ENCODE results near the gene TGFB1.

Gene TGFB1

DNA sequence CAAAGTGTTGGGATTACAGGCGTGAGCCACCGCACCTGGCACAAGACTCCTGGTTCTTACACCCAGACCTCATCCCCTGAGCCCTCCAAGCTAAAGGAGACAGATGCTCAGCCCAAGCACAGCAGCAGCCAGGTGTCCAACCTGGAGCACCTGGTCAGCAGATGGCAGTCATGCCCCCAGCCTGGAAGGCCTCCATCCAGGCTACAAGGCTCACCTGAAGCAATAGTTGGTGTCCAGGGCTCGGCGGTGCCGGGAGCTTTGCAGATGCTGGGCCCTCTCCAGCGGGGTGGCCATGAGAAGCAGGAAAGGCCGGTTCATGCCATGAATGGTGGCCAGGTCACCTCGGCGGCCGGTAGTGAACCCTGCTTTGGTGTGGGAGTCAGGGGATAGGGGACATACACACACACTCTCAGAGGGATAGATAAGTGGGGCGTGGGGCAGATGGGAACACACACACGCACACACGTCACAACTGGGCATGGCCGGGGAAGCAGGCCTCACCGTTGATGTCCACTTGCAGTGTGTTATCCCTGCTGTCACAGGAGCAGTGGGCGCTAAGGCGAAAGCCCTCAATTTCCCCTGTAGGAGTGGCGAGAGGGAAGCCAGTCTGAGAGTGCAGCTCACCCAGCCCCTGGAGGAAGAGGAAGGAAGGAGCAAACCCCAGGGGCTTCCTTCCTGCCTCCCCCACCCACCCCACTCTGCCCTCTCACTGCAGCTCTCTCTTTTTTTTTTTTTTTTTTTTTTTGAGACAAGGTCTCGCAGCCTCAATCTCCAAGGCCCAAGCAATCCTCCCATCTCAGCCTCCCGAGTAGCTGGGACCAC, 11.8 kb downstream of the TGFB1 start:
- peak in 1 of 14 donors; percentile 14 for DNase-seq

DNA sequence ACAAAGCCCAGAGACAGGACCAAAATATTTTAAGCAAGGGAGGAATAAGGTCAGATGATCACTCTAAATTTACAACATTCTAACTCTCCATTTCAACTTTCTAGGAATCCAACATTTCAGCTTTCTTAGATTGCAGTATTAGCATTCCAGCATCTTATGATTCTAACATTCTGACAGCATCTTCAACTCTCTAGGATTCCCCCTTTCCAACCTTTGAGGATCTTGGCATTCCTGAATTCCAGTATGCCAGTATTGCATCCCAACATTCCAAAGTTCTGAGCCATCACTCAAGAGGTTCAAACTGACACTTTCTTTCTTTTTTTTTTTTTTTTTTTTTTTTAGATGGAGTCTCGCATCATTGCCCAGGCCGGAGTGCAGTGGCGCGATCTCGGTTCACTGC, 13.8 kb downstream of the TGFB1 start:
- DNase-seq: no peak

DNA sequence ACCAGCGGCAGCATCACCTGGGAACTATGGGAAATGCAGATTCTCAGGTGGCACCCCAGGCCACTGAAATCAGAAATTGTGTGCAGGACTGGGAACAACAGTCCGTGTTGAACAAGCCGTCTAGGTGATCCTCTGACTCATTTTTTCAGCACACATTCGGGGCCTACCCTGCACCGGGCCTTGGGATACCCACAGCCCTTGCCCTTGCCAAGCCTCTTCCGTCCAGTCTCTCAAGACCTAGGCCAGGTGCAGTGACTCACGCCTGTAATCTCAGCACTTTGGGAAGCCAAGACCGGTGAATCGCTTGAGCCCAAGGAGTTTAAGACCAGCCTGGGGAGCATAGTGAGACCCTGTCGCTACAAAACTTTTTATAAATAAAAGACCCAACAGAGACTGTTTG, 18.3 kb downstream of the TGFB1 start:
- no peak for DNase-seq

DNA sequence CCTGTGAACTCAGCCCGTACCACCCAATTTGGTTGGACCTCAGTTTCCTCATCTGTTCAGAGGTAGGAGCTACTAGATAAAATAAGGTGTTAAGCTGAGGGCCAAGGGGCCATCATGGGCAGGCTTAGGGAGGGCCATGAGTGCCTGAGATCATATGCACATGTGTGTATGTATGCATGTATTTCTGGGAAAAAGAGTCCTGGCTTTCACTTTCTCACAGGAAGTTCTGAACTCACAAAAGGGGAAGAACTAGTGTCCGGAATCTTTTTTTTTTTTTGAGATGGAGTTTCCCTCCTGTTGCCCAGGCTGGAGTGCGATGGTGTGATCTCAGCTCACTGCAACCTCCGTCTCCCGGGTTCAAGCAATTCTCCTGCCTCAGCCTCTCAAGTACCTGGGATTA, 18.9 kb downstream of the TGFB1 start:
- no peak for DNase-seq

DNA sequence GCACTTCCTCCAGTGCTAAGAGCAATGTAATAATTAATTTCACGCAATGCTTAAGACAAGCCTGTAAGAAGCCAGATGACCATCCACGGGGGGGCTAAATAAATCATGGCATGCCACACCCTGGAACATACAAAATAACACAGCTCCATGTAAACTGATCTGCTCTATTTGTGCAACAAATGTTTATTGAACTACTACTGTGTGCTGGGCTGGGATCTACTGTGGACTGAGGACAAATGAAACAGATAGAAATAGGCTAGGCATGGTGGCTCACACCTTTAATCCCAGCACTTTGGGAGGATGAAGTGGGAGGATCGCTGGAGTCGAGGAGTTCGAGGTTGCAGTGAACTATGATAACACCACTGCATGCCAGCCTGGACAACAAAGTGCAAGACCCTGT, 21.3 kb downstream of the TGFB1 start:
- no peak for DNase-seq

DNA sequence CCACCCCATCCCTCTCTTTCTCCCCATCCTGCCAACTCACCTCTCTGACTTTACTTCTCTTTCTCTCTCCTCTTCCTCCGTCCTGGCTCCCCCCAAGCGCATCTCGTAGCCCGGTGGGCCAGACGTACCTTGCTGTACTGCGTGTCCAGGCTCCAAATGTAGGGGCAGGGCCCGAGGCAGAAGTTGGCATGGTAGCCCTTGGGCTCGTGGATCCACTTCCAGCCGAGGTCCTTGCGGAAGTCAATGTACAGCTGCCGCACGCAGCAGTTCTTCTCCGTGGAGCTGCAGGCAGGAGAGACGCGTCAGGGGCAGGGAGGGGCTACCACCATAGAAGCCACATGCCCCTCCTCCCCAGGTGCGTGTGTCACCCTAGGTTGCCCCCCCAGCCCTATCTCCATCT, 21.7 kb downstream of the TGFB1 start:
- DNase-seq: no peak

DNA sequence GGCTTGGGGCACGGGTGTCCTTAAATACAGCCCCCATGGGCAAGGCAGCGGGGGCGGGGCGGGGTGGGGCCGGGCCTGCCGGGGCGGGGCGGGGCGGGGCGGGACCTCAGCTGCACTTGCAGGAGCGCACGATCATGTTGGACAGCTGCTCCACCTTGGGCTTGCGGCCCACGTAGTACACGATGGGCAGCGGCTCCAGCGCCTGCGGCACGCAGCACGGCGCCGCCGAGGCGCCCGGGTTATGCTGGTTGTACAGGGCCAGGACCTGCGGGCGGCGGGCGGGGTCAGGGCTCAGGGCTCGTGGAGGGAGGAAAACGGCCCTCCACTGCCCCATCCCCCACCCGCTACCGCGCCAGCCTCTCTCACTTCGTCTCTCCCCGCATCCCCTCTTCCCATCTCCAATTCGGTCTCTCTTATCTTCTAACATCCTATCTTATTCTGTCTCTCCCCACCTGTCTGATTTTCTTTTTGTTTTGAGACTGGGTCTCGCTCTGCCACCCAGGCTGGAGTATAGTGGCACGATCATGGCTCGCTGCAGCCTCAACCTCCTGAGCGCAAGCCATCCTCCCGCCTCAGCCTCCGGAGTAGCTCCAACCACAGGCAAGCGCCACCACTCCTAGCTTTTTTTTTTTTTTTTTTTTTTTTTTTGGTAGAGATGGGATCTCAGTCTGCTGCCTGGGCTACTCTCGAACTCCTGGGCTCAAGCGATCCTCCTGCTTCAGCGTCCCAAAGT, 22.6 kb downstream of the TGFB1 start:
- no peak for DNase-seq

DNA sequence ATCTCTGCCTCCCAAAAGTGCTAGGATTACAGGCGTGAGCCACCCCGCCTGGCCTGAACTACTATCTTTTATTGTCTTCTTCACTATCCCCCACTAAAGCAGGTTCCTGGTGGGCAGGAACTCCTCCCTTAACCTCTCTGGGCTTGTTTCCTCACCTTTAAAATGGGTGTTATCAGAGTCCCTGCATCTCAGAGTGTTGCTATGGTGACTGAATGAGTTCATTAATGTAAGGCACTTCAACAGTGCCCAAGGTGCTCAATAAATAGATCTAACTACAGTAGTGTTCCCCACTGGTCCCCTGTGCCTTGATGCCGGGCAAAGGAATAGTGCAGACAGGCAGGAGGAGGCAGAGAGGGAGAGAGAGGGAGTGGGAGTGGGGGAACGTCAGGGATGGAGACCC, 23.2 kb downstream of the TGFB1 start:
- DNase-seq: no peak

DNA sequence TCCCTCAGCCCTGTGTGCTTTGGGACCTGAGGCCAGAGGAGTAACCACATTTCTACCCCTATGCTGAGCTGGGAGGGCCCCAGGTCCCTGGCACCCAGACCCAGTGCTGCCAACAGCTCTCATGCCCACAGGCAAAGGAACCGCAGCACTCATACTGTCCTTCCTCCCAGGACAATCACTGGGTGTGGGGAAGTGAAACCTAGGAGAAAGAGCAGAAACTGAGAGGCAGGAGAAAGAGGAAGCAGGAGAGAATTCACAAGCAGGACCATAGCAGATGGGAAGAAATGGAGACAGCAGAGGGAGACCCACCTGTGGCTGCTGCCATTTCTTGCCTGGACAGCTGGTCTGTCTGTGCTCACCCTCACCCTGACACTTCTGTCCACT, 24.9 kb downstream of the TGFB1 start:
- DNase-seq: peak in 8 of 14 donors; percentile 9 to 61 (median 32)

DNA sequence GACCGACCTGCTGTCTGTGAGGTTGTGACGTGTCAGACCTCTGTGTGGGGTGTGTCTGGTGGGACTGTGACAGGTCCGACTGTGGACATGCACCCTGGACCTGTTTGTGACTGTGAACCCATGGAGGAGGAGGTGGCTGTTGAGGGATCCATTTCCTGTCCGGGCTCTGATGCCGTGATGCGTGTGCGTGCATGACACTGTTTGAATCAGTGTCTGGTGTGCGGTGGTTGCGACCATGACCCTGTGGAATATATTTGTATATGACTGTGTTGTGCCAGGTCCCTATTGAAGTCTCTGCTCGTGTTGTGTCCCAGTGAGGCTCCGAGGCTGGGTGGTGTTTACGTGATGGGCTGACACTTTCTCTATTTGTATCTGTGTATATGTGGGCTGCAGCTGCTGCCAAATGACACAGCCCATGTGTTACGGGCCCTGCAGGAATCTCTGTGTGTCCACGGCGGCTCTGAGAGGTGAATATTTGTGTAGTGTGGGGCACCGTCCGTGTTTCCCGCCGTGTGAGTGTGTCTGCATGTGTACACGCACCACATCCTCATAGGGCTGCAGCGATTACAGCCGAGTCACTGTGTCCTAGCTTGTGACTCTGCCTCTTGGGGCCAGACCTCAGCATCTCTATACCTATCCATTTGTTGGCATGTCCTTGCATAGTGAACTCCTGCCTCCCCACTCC, 25.4 kb downstream of the TGFB1 start:
- DNase-seq: peak in 1 of 14 donors; percentile 61

DNA sequence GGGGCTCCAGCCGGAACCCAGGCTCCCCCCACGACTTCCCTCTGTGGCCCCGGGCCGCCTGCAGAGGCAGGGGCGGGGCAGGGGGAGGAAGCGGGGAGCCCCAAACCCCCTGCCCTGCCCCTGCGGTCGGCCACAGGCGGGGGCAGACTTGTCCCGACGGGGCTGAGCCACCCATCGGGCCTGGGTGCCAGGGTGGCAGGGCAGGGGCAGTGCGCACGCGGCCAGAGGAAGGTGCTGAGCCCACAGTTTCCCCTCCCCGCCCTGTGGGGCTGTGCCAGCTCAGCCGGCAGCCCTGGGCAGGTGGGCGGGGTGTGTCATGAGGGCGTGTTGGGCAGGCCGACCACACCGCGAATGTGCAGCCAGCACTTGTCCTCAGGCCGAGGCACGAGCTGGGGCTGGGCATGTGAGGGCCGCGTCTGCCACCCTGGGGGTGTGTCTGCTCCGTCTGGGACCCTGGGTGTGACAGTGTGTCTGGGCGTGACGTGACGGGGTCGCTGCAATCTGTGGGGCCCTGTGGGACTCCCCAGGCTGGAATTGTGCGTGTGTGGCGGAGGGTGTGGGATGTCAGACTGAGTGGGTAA, 26.1 kb downstream of the TGFB1 start:
- peak in 7 of 14 donors; percentile 13 to 68 (median 51) for DNase-seq

DNA sequence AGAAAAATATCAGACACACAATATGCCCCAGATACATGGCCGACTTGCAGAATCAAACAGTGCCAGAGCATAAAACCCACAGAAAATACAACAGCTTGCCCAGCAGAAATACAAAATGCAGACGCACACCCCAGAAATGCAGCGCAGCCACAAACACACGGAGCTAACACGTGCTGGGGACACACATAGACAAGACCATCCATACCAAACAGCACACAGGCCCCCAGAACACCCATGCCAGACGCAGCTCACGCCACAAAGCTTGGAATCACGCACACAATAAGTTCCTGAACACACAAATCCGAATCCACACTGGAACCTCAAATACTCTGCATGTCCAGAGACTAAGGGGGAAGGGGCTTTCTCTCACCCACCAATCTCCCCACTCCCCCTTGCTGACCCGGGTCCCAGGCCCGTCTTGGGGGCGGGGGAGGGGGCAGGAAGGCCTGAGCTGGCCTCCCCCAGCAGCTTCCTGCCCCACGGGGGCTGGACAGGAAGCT, 26.6 kb downstream of the TGFB1 start:
- DNase-seq: no peak

DNA sequence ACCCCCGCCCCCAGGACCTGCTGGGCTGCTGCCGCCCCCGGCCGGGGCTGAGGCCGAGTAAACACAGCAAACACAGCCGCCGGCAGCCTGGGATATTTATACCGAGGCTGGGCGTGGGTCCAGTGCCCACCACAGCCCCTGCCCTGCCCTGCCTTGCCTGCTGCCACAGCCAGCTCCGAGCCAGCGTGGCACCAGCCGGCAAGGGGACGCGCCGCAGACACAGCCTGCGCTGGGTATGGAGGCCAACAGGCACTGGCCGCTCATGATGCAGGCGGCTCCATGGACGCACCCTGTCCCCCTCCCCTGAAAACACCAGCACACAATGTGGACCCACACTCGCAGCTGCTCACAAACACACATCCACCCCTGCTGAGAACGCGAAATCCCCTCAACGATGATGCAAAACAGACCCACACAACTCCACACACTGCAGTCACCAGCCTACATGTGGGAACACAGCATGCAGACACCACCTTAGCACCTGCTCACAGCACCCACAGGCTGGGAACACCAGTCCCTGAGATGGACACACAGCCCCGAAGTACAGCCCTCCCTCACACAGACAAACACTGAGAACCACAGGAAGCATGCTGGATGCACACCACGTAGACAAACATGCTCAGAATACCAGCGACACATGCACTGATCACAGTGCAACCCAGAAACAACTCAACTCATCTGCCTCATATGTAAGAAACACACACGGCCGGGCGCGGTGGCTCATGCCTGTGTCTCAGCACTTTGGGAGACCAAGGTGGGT, 27.6 kb downstream of the TGFB1 start:
- peak in 1 of 14 donors; percentile 22 for DNase-seq

DNA sequence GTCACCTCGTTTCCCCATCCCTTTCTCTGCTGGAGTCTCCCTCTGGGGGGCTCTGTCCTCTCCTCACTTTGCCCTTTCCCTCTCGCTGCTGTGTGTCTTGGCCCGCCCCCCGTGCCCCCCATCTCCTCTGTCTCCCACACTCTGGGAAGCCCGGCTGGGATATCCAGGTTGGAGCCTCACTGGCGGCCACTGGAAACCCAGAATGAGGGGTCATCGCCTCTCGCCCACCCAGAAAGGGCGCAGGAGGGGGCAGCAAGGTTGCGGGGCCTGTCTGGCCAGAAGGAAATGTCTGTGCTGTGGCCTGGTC, 28.1 kb downstream of the TGFB1 start:
- peak in 3 of 14 donors; percentile 5 to 26 (median 24) for DNase-seq

DNA sequence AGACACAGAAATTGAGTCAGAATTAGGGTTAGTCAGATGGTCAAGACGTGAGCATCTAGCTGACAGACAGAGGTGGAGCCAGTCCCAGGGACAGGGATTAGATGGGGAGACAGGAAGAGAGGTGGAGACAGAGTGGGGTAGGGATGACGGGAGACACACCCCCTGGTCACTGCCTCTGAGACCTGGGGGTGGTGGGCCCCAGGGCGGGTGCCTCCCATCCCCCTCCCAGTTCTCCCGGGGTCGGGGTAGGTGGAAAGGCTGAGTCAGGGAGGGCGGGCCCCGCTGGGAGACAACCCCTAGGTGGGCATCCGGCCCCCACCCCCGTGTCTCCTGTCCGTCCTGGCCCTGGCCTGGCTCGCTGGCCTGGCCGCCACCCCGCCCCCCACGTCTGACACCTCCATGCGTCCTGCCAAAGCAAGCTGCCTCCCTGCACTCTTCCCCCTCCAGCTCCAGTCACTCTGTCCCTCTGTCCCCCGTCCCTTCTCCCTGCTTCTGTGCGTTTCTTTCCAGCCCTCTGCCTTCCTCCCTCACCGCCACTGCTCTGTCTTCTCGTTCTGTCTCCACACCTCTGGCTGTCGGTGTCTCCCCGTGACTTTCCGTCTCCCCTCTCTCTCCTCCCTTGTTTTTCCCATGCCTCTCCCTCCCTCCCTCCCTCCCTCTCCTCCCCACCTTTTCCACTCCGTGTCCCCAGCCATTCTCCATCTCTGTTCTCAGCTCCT, 28.6 kb downstream of the TGFB1 start:
- DNase-seq: peak in 3 of 14 donors; percentile 9 to 28 (median 18)

DNA sequence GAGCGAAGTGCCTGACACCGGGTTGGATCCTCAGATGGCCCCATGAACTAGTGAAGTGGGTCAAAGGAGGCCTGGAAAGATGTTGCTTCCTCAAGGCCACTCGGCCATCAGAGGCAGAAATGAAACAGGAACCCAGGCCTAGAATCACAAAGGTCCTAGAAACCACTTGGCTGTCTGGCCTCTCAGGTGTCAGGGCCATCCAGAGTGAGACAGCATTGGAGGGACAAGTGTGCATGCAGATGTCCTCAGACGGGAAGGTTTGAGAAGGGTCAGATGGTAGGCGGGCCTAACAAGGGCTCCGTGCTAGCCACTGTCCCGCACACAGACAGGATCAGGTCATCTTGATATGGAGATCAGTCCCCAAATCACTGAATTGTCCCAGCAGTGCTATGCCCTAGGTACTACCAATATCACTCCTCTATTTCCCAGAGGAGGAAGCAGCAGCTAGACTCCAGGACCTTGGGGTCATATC, 29.5 kb downstream of the TGFB1 start:
- peak in 3 of 14 donors; percentile 4 to 16 (median 6) for DNase-seq

DNA sequence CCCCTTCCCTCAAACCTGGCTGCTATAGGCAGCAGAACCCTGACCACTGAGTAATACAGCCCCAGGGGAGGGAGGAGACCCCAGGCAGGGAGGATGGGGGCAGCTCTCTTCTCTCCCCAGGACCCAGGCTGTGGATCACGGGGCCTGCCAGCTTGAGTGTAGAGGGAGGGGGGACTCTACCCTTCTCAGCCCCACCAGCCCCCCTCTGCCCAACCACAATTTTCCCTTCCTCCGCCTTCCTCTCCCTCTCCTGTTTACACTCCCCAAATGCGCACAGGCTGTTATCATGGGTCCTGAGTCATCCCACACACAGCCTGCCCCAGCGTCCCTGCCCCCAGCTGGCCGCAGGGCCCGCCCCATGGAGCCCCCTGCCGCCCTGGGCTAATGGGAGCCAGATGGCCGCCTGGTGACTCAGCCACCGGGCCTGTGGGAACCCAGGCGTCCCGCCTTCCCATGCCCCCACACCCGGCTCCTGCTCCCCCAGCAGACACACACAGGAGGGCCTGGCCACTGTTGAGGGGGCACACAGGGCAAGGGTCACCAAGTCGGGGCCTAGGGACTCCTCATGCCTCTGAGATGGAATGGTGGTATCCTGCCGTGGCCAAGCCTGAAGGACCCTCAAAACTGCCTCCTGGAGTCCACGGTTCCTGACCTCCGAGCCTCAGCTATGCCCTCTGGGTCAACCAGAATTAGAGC, 30.1 kb downstream of the TGFB1 start:
- peak in 3 of 14 donors; percentile 4 to 54 (median 10) for DNase-seq

DNA sequence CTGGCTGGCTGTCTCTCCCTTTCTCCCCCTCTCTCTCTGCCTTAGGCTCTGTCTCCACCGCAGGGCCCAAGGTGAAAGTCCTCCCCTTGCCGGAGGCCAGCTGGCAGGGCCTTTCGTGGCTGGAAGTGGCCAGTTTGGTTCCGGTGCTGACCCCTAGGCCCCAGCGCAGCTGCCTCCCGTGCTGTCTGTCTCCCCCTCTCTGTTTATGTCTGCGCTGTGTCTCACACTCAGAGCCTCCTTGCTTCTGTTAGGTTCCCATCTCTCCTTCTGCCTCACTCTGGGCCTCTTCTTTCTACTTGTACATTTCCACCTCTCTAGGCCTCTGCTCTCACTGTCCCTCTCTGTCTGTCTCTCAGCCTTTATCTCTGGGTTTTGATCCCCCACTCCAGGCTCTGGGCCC, 30.7 kb downstream of the TGFB1 start:
- DNase-seq: no peak

DNA sequence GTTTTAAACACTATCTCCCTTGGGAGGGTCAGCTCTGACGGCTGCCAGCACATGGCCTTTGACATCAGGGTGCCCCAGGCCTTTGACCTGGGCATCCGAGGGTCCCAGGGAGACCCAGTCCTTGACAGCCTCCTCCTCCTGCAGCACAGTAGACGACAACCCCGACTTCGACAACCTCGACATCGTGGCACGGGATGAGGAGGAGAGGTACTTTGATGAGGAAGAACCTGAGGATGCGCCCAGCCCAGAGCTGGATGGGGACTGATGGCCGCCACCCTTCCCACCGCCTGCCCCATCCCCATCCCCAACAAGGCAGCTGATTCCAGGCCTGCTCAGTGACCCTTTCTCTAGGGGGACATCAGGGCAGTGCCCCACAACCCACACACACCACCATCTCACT, 31.3 kb downstream of the TGFB1 start:
- DNase-seq: no peak

DNA sequence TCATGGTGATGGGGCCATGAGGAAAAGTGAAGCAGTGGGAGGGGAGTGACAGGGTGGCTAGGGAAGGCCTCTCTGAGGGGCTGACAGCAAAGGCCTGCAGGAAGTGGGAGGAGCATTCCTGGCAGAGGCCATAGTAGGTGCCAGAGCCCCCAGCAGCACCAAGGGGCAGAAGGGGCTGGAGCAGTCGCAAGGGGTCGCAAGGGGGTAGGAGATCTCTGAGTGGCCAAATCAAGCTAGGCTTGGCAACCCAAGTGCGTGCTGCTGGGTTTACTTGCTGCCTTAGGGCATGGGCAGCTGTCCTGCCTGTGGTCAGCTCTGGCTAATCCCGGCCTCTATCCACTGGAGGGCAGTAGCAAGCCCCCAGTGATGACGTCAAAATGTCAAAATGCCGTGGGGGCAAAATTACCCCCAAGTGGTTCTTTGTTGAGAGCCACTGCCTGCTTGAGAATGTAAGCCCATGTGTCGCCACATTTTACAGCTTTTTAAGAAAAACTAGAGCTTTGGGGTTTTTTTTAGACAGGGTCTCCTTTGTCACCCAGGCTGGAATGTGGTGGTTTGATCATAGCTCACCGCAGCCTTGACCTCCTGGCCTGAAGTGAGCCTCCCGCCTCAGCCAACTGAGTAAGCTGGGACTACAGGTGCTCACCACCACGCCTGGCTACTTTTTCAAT, 32.0 kb downstream of the TGFB1 start:
- DNase-seq: peak in 3 of 14 donors; percentile 8 to 29 (median 14)
